Measurements from ENCODE around the gene NECAB3. TPM values are rescaled to one million over a fixed set of nuclear protein-coding genes. Genes with fewer than 3 reads are reported as not detected.

NECAB3 gene
- total RNA-seq, 3 donors from 2014 or later (not counting 1 experiment from before 2014, with no cell fraction given) = 9.7 to 18.1 (median 13.4) TPM

DNA sequence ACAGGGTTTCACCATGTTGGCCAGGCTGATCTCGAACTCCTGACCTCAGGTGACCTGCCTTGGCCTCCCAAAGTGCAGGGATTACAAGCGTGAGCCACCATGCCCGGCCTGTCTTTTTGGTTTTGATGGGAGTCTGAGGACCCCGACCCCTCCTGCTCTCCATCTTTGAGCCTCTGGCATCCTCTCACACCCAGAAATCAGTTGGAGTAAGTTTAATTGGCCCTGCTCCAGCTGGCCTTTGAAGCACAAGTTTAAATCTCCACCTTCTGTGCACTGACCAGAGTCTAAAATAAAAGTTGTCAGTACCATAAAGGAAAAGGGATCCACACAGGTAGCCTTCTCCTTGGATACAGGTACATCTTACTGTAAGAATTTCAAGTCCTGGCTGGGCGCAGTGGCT, 28.0 kb downstream of the NECAB3 start:
- DNase-seq (no peak), ATAC-seq (no peak)
- Histone ChIP-seq H3K27me3 (ENCODE audit: control insufficient read depth, insufficient read depth, low read length) (no peaks in the 10 kb centered on the region), H3K4me3 (ENCODE audit: low read length) (no peak overlapping the region), H3K9me3 (ENCODE audit: control insufficient read depth, insufficient read depth, low read length) (no peaks in the 10 kb centered on the region), H3K4me1 (ENCODE audit: control insufficient read depth, insufficient read depth, low read length) (peaks cover 37% of the 10 kb centered on the region), H3K36me3 (ENCODE audit: control insufficient read depth, insufficient read depth, low read length) (peaks cover 17% of the 10 kb centered on the region), H3K27ac (ENCODE audit: low read length) (no peak overlapping the region)
- intact Hi-C loops (cut with micrococcal nuclease) = no loop called here
- Mint-ChIP-seq H3K27me3 (ENCODE audit: low read depth in 2 of 2) (no peaks in the 10 kb centered on the region), H3K4me3 (no peak overlapping the region), H3K27ac (no peak overlapping the region), H3K4me1 (peaks cover 18 to 21% of the 10 kb centered on the region in 2 donors), H3K36me3 (no peaks in the 10 kb centered on the region), H3K9me3 (no peaks in the 10 kb centered on the region)
- WGBS (ENCODE audit: insufficient coverage) = 91% methylated on average over 5 of the region's 5 CpGs
- TF ChIP-seq CTCF (IDR thresholded peaks at IDR 0.05) = no peak

DNA sequence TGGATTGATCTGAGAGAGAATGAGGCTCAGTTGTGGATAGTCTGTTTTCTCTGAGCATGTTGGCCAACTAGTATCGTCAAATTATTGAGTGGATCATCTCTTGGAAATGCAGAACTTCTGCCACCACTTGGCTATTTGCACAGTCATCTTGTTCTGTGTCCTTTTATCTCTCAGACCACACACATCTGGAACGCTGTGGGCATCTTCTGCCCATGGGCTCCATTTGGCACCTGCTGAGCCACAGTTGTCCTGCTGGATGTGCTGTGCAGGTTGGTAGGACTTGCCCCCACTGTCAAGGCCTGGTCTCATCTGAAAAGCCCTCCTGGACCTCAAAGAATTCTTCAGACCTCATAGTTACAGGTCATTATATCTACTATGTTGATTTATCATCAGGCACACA, 28.8 kb downstream of the NECAB3 start:
- 92% methylated on average over 2 of the region's 2 CpGs for WGBS (ENCODE audit: insufficient coverage)
- Histone ChIP-seq H3K4me1 (ENCODE audit: control insufficient read depth, insufficient read depth, low read length) (peaks cover 37% of the 10 kb centered on the region), H3K27ac (ENCODE audit: low read length) (no peak overlapping the region), H3K27me3 (ENCODE audit: control insufficient read depth, insufficient read depth, low read length) (no peaks in the 10 kb centered on the region), H3K36me3 (ENCODE audit: control insufficient read depth, insufficient read depth, low read length) (peaks cover 22% of the 10 kb centered on the region), H3K9me3 (ENCODE audit: control insufficient read depth, insufficient read depth, low read length) (no peaks in the 10 kb centered on the region), H3K4me3 (ENCODE audit: low read length) (no peak overlapping the region)
- H3K27me3 Mint-ChIP-seq (ENCODE audit: low read depth in 2 of 2) = no peaks in the 10 kb centered on the region
- H3K36me3 Mint-ChIP-seq = peaks cover 6% of the 10 kb centered on the region
- no peak overlapping the region for H3K4me3 Mint-ChIP-seq
- peaks cover 18 to 21% of the 10 kb centered on the region in 2 donors for H3K4me1 Mint-ChIP-seq
- intact Hi-C loops (cut with micrococcal nuclease) = no loop called here
- H3K9me3 Mint-ChIP-seq = no peaks in the 10 kb centered on the region
- DNase-seq (no peak), ATAC-seq (no peak)
- H3K27ac Mint-ChIP-seq = no peak overlapping the region
- no peak for TF ChIP-seq CTCF (IDR thresholded peaks at IDR 0.05)

GRCh38 chr20:33645072-33645358, 29.2 kb downstream of the NECAB3 start:
- H3K9me3 Mint-ChIP-seq = no peaks in the 10 kb centered on the region
- H3K27me3 ChIP-seq (ENCODE audit: control insufficient read depth, insufficient read depth, low read length) = no peaks in the 10 kb centered on the region
- H3K4me3 Mint-ChIP-seq = no peak overlapping the region
- intact Hi-C loops (cut with micrococcal nuclease) = no loop called here
- TF ChIP-seq CTCF (IDR thresholded peaks at IDR 0.05) = no peak
- H3K9me3 ChIP-seq (ENCODE audit: control insufficient read depth, insufficient read depth, low read length) = no peaks in the 10 kb centered on the region
- H3K27me3 Mint-ChIP-seq (ENCODE audit: low read depth in 2 of 2) = no peaks in the 10 kb centered on the region
- peaks cover 18 to 21% of the 10 kb centered on the region in 2 donors for H3K4me1 Mint-ChIP-seq
- H3K36me3 Mint-ChIP-seq = peaks cover 10% of the 10 kb centered on the region
- peaks cover 26% of the 10 kb centered on the region for H3K36me3 ChIP-seq (ENCODE audit: control insufficient read depth, insufficient read depth, low read length)
- H3K27ac ChIP-seq (ENCODE audit: low read length) = no peak overlapping the region
- no peak overlapping the region for H3K27ac Mint-ChIP-seq
- 66% methylated on average over 4 of the region's 4 CpGs for WGBS (ENCODE audit: insufficient coverage)
- DNase-seq (no peak), ATAC-seq (no peak)
- H3K4me3 ChIP-seq (ENCODE audit: low read length) = no peak overlapping the region
- H3K4me1 ChIP-seq (ENCODE audit: control insufficient read depth, insufficient read depth, low read length) = peaks cover 36% of the 10 kb centered on the region

DNA sequence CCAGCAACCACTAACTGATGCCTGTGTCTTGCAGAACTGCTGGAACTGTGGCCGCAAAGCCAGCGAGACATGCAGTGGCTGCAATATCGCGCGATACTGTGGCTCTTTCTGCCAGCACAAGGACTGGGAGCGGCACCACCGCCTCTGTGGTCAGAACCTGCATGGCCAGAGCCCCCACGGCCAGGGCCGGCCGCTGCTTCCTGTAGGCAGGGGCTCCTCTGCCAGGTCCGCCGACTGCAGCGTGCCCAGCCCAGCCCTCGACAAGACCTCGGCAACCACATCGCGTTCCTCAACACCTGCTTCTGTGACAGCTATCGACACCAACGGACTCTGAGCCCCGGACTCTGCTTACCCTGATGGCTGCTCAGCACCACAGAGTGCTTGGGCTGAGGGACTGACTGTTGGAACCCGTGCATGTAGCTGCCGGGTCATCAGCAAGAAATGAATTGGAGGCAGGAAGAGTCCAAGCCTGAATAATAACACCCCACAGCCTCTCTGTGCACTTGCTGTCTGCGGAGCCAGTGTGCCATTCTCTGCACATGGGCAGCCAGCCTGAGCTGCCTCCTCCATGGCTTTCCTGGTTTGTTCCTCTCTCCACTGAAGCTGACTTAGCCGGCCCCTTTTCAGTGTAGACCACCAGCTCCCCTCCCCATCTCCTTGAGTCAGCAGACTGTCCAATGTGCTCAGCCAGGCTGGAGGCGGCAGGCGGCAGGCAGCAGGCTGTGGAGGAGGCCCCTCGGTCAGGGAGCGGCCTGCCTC, 29.7 kb downstream of the NECAB3 start:
- TF ChIP-seq CTCF (IDR thresholded peaks at IDR 0.05) = no peak
- Mint-ChIP-seq H3K36me3 (peaks cover 15% of the 10 kb centered on the region), H3K4me1 (peaks cover 18 to 21% of the 10 kb centered on the region in 2 donors), H3K9me3 (no peaks in the 10 kb centered on the region), H3K4me3 (no peak overlapping the region), H3K27me3 (ENCODE audit: low read depth in 2 of 2) (no peaks in the 10 kb centered on the region), H3K27ac (no peak overlapping the region)
- peaks cover 32% of the 10 kb centered on the region for H3K4me1 ChIP-seq (ENCODE audit: control insufficient read depth, insufficient read depth, low read length)
- WGBS (ENCODE audit: insufficient coverage) = 87% methylated on average over 28 of the region's 28 CpGs
- ATAC-seq (no peak), DNase-seq (no peak)
- H3K27me3 ChIP-seq (ENCODE audit: control insufficient read depth, insufficient read depth, low read length) = no peaks in the 10 kb centered on the region
- no peak overlapping the region for H3K4me3 ChIP-seq (ENCODE audit: low read length)
- H3K9me3 ChIP-seq (ENCODE audit: control insufficient read depth, insufficient read depth, low read length) = no peaks in the 10 kb centered on the region
- intact Hi-C loops (cut with micrococcal nuclease) = no loop called here
- H3K36me3 ChIP-seq (ENCODE audit: control insufficient read depth, insufficient read depth, low read length) = peaks cover 27% of the 10 kb centered on the region
- no peak overlapping the region for H3K27ac ChIP-seq (ENCODE audit: low read length)
